ENCODE results near the gene PBRM1. TPM values are rescaled to one million over a fixed set of nuclear protein-coding genes. Genes with fewer than 3 reads are reported as not detected.

PBRM1 gene
- total and polyA plus RNA-seq, 2 experiments from 2014 or later: 57.5 to 72.5 TPM

DNA sequence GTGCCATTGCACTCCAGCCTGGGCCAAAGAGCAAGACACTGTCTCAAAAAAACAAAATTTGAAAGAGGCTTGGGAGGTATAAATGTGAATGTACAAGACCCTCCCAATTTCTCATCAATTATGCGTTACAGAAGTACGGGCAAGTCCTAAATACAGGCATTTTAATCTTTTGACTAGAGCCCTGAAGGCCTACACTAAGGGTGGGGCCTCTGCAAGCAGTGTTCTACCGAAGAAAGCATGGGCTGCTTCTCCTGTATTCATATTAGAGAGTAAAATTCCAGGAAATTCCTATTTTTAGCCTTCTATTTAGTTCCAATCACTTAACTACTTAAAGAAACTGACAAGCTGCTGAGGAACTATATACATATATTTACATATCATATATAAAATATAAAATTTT, 25.7 kb downstream of the PBRM1 start:
- Histone ChIP-seq H3K4me2 (no peak overlapping the region), H3F3A (replicated peaks; ENCODE audit: low read depth) (no peaks in the 10 kb centered on the region), H3K27ac (ENCODE audit: low read depth) (no peak overlapping the region), H2AFZ (no peak overlapping the region), H3K36me3 (ENCODE audit: insufficient read depth) (peaks cover 50% of the 10 kb centered on the region), H4K20me1 (replicated peaks; ENCODE audit: insufficient read depth) (no peaks in the 10 kb centered on the region; the same call in 1 of the 2 replicates), H3K79me2 (replicated peaks; ENCODE audit: insufficient read depth) (no peaks in the 10 kb centered on the region), H3K9me2 (ENCODE audit: insufficient read depth) (no peaks in the 10 kb centered on the region), H3K4me1 (ENCODE audit: insufficient read depth) (no peaks in the 10 kb centered on the region), H3K27me3 (ENCODE audit: insufficient read depth) (no peaks in the 10 kb centered on the region), H3K4me3 (no peak overlapping the region)
- H3K27ac Mint-ChIP-seq: no peak overlapping the region
- H3K4me1 Mint-ChIP-seq: peaks cover 4% of the 10 kb centered on the region; the same call in 2 of the 3 replicates
- ATAC-seq (no peak), DNase-seq (ENCODE audit: low spot score) (no peak)
- H3K36me3 Mint-ChIP-seq (ENCODE audit: low read depth): peaks cover 65% of the 10 kb centered on the region
- H3K9me3 Mint-ChIP-seq: no peaks in the 10 kb centered on the region
- no peak overlapping the region for H3K4me3 Mint-ChIP-seq
- TF ChIP-seq CREB1 (CRISPR knock-in tag; IDR thresholded peaks at IDR 0.05; ENCODE audit: low read depth) (no peak), ZNF331 (CRISPR knock-in tag; IDR thresholded peaks at IDR 0.05; ENCODE audit: low read depth) (no peak), NANOG (IDR thresholded peaks at IDR 0.05; ENCODE audit: borderline replicate concordance) (no peak), JUNB (IDR thresholded peaks at IDR 0.05; ENCODE audit: unreplicated experiment) (no peak), ETS1 (IDR thresholded peaks at IDR 0.05) (no peak), CTCF (conservative IDR thresholded peaks at IDR 0.05; ENCODE audit: low read depth in 2 of 2) (no peak), ZNF114 (CRISPR knock-in tag; IDR thresholded peaks at IDR 0.05) (no peak)
- H3K27me3 Mint-ChIP-seq (ENCODE audit: insufficient read depth, low read depth, poor library complexity): peaks cover 2% of the 10 kb centered on the region

DNA sequence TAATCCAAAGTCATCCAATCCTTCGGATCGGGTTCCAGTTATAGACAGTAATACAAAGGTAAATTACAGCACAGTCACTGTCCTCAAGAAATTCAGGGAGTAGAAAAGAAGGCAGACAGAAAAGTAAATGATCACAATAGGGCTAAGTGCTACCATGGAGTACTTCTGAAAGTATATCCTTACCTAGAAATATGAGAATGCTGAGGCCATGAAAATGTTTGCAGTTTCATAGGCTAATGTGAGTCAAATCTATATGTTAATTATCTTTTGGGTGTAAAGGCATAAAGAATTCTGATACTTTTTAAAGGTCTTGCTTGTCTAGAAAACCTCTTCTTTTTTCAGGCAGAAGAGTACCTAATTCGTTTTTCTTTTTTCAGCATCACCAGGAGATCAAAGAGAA, 29.8 kb downstream of the PBRM1 start:
- DNase-seq (ENCODE audit: low spot score): no peak
- no peaks in the 10 kb centered on the region for H3K9me2 ChIP-seq (ENCODE audit: insufficient read depth)
- no peak overlapping the region for H3K4me2 ChIP-seq
- H2AFZ ChIP-seq: no peak overlapping the region
- H3K9me3 Mint-ChIP-seq: no peaks in the 10 kb centered on the region
- H3K4me1 Mint-ChIP-seq: peaks cover 4% of the 10 kb centered on the region; the same call in 2 of the 3 replicates
- peaks cover 2% of the 10 kb centered on the region for H3K27me3 Mint-ChIP-seq (ENCODE audit: insufficient read depth, low read depth, poor library complexity)
- no peaks in the 10 kb centered on the region for H3K4me1 ChIP-seq (ENCODE audit: insufficient read depth)
- H3K27ac Mint-ChIP-seq: no peak overlapping the region
- H3K79me2 ChIP-seq (replicated peaks; ENCODE audit: insufficient read depth): no peaks in the 10 kb centered on the region
- peaks cover 56% of the 10 kb centered on the region for H3K36me3 Mint-ChIP-seq (ENCODE audit: low read depth)
- H3F3A ChIP-seq (replicated peaks; ENCODE audit: low read depth): no peaks in the 10 kb centered on the region
- no peak overlapping the region for H3K27ac ChIP-seq (ENCODE audit: low read depth)
- H3K27me3 ChIP-seq (ENCODE audit: insufficient read depth): no peaks in the 10 kb centered on the region
- H3K4me3 ChIP-seq: no peak overlapping the region
- ATAC-seq: no peak
- no peak overlapping the region for H3K4me3 Mint-ChIP-seq
- TF ChIP-seq REST (IDR thresholded peaks at IDR 0.05; ENCODE audit: unreplicated experiment) (no peak), ZNF114 (CRISPR knock-in tag; IDR thresholded peaks at IDR 0.05) (no peak), ZNF331 (CRISPR knock-in tag; IDR thresholded peaks at IDR 0.05; ENCODE audit: low read depth) (no peak), EZH2 (IDR thresholded peaks at IDR 0.05; ENCODE audit: low read depth, unreplicated experiment) (no peak), CREB1 (CRISPR knock-in tag; IDR thresholded peaks at IDR 0.05; ENCODE audit: low read depth) (no peak), STAT1 (IDR thresholded peaks at IDR 0.05; ENCODE audit: unreplicated experiment) (no peak), NANOG (IDR thresholded peaks at IDR 0.05; ENCODE audit: borderline replicate concordance) (no peak), ETS1 (IDR thresholded peaks at IDR 0.05) (no peak), POLR2AphosphoS5 (IDR thresholded peaks at IDR 0.05; ENCODE audit: low read depth) (no peak)
- H3K36me3 ChIP-seq (ENCODE audit: insufficient read depth): peaks cover 51% of the 10 kb centered on the region
- no peaks in the 10 kb centered on the region; the same call in 1 of the 2 replicates for H4K20me1 ChIP-seq (replicated peaks; ENCODE audit: insufficient read depth)

Data from GM23338 (cell line).